GM19239 (cell line): ENCODE results near the gene CTXN3.

Experiments
- DNase-seq: peaks from one replicate; pipeline ENCODE4 v3.0.0; 2011; ENCODE audit warnings: low spot score; ENCODE audit not compliant: insufficient read length
- FAIRE-seq: peaks from 2 replicates; lab custom pipeline; 2011; peaks lifted over from hg19 to GRCh38; lab: Jason Lieb, UNC

CTXN3 gene

GRCh38 chr5:127649018-127649439, at the start of gene CTXN3:
CTXN3 (plus strand) TSS chr5:127649082; CDS start chr5:127657522, 8,440 bp downstream.
- FAIRE-seq (no peak), DNase-seq (no peak)

GRCh38 chr5:127599320-127599719, 49.6 kb upstream of the CTXN3 start:
- FAIRE-seq (no peak), DNase-seq (no peak)

DNA sequence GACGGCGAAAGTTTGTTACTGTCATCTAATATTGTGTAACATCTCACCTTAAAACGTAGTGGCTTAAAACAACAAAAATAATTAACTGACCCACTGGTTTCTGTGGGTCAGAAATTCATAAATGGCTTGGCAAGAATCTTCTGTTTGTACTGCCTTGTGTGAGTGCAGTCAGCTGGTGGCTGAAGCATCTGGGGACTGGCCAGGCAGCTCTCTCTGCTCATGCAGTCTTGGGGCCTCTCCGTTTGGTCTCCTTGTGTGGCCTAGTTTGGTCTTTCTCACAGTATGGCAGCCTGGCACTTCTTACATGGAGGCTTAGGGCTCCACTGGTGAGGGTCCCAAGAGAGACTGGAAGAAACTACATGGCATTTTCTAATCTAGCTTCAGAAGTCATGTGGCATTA, 49.0 kb upstream of the CTXN3 start:
- FAIRE-seq (peak; percentile 55), DNase-seq (no peak)

DNA sequence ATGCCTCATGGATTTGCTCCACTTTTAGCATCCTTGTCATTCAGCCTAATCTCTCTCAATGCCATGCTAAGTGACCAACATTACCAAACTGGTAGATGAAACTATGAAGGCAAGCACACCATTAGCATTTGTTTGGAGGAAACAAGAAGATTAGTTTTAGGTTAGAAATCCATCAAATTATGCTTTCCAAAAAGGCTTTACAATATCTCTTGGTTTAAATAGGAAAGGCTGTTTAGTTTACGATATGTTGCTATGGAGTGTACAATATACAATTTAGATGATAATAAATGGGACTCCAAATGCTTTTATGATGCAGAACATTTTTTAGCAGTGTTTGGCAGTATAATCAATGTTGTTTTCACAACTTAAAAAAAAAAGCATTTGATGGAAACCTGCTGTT, 47.8 kb upstream of the CTXN3 start:
- DNase-seq, result no peak
- no peak for FAIRE-seq

- no peak for DNase-seq
- no peak for FAIRE-seq
Measured at GRCh38 chr5:127601601-127602000, 47.3 kb upstream of the CTXN3 start.

- no peak for DNase-seq
Measured at GRCh38 chr5:127602481-127602880, 46.4 kb upstream of the CTXN3 start.

DNA sequence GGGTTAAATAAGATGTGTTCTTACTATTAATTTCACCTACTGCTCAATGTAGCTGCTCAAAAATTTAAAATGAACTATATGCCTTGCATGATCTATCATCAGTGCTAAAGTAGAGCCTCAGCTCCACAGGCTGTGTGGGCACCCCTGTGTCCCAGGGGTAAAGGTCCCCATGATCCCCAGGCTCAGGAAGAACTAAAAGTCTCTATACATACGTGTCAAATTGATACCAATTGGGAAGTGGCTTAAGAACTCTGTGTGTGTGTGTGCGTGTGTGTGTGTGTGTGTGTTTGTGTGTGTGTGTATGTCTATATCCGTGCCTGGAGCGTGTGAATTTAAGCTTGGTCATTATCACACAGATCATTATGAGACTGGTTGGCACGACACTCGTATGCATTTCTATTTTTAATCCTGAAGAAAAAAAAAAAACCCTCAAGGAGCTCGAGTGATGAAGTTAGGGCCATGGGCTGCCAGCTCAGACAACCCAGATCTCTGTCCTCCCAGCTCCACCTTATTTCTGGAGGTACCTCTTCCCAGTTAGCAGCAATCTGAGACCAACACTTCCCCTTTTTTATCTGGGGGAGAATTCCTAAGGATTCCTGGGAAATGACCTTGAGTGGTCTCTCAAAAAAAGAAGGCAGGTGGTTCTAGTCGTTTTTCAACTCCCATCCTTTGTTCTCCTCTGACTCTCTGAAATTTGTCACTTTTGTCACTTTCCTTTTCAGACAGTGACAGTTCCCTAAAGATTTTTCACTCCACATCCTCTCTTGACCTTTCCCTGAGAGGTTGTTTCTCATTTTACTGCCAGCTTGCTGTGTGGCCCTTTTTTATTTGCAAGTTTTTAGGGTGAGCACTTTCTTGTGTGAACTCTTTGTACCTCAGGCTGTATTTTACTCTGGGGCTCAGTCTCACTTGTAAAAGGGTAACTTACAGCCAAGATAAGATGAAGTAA, 45.7 kb upstream of the CTXN3 start:
- peak; percentile 88 for FAIRE-seq
- no peak for DNase-seq

More at GRCh38 chr5:127602481-127602880, 46.4 kb upstream of the CTXN3 start:
- FAIRE-seq, result peak; percentile 73

GRCh38 chr5:127608077-127608660, 40.7 kb upstream of the CTXN3 start:
- DNase-seq (no peak), FAIRE-seq (peak; percentile 49)

GRCh38 chr5:127609011-127609410, 39.9 kb upstream of the CTXN3 start:
- no peak for FAIRE-seq
- no peak for DNase-seq

- no peak for FAIRE-seq
- no peak for DNase-seq
Measured at GRCh38 chr5:127609957-127610356, 38.9 kb upstream of the CTXN3 start.

DNA sequence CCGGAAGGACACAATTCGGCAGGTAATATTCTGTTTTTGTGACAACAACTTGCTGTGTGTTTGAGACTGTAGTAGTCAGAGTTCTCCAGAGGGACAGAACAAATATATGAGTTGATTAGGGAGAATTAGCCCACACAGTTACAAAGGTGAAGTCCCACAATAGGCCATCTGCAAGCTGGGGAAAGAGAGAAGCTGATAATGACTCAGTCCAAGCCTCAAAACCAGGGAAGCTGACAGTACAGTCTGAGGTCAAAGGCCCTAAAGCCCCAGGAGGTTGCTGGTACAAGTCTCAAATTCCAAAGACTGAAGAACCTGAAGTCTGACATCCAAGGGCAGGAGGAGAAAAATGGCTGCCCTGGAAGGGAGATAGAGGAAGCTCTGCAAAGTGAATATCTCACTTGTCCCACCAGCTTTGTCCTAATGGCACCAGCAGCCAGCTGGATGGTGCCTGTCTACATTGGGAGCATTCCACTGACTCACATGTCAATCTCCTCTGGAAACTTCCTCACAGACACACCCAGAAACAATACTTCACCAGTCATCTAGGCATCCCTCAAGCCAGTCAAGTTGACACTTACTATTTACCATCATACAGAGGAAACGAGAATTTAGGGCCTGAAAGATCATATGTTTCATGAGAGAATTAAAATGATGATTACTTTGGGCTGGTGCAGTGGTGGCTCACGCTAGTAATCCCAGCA, 36.3 kb upstream of the CTXN3 start:
- no peak for FAIRE-seq
- no peak for DNase-seq

GRCh38 chr5:127615916-127616315, 33.0 kb upstream of the CTXN3 start:
- no peak for DNase-seq
- FAIRE-seq, result no peak

DNA sequence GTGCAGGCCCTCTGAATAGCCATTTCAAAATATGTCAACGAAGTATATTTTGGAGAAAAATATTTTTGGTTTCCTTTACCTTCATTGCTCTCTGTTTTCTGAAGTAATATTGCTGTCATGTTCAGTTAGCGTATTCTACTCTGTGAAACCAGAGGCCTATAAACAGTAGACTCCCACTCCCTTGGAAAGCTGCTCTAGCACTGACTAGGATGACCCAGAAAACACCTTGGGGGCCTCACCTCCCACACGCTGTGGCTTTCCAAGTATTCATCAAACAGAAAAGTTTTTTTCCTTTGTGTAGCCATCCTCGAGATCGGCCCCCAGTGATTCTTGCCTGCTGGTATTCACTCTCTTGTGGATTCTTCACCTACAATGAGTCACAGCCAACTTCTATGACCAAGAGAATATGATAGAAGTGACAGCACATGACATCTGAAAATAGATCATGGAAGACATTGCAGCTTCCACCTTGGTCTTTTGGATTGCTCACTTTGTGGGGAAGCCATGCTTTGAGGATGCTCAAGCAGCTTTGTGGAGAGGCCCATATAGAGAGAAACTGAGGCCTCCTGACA, 28.9 kb upstream of the CTXN3 start:
- DNase-seq (no peak), FAIRE-seq (no peak)

DNA sequence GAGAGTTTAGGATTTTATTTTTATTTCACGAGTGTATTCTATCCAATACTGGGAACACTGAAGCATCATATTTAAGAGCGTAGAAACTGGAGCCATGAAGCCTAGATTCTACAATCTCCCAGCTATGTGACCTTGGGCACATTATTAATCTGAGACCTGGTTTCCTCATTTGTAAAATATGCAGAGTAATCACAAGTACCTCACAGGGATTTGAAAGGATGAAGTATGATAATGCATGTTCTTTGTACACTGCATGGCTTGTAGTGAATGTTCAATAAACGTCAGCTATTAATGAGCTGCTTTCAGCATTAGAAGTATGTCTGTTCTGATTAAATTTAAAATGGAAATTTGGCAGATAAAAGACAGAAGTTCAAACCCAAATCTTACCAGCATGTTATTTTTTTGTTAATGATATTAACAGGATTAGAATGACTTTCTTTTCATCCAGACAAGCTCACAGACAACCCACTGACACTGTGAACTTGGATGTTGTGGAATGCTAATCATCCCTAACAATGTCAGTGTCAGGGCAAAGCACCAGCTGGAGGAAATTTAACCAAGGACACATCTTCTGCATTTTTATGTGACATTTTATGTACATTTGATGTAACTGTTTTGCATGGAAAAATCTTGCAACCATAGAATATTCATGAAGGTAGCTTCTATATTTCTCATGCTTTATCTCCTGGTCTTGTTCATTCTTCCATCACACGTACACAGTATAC, 27.1 kb upstream of the CTXN3 start:
- FAIRE-seq, result no peak
- DNase-seq, result no peak

DNA sequence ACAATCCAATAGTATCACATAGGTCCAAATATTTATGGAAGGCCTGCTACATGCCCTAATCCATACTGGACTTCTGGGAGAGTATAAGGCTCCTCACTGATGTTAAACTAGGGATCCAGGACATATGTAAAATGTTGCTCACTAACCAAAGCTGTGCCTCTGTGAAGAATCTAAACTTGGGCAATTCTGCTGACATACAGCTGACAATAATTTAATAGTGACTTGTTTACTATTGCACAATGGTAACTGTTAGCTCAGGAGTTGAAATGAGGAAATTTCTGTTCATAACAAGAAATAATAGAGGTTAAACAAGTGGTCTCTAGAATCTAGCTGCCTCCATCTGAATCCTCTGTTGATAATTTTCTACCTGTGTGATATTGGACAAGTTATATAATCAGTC, 14.9 kb upstream of the CTXN3 start:
- DNase-seq, result no peak
- FAIRE-seq, result no peak

- DNase-seq, result no peak
- FAIRE-seq, result no peak
Measured at GRCh38 chr5:127639828-127640227, 9.1 kb upstream of the CTXN3 start.

GRCh38 chr5:127642949-127643348, 5.9 kb upstream of the CTXN3 start:
- FAIRE-seq, result no peak
- no peak for DNase-seq

GRCh38 chr5:127643607-127644006, 5.3 kb upstream of the CTXN3 start:
- FAIRE-seq, result no peak
- DNase-seq, result no peak

DNA sequence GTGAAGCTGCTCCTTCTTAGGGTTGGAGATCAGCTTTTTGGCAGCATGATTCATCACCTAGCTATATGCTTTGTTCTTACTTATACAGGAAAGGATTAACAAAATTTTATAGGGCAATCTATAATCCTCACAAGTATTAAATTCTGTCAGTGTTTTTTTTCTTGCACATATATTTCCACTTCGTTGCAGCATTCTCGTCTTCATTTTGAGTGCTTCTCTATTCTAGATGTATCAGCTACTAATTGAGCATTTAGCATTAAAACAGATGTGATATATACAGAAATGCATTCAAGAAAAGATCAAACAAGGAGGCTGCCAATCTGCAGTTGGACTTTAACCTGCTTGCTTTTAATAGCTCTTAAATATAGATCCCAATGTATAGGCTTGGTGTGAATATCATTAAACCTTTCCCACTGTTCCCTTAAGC, 3.6 kb upstream of the CTXN3 start:
- DNase-seq (no peak), FAIRE-seq (no peak)
